NAMALWA (cell line): ENCODE measurements around the gene CD63.

Experiments
- DNase-seq: peaks from one replicate; pipeline ENCODE4 v3.0.0-alpha.2; 2015; ENCODE audit warnings: low spot score

Gene CD63

DNA sequence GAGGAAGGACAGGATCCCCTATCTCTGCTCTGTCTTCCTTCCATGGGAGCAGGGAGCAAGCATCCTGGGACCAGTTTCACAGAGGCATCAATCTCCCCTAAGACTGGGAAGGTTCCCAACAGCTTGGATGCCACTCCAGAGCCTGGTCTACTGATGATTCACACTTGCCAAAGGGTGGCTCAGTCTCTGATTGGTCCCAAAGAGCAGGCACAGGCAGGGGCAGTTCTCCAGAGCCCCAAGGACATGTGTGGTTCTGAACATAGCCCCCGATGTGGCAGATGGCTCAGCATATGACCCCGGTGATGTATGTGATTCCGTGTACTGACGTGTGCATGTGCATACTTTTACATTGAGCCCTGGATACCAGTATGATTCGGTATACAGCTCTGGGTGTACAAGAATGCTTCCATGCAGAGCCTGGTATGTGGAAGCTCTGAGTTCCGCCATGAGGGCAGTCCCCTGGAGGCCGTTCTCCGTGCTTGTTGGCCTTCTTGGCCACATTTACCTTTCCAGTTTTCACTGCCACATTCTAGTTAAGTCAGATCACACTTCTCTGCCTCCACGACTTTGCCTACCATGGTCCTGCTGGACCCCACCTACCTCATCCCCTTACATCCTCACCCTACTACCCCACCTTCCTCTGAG, 42.3 kb downstream of the CD63 start:
- no peak for DNase-seq

DNA sequence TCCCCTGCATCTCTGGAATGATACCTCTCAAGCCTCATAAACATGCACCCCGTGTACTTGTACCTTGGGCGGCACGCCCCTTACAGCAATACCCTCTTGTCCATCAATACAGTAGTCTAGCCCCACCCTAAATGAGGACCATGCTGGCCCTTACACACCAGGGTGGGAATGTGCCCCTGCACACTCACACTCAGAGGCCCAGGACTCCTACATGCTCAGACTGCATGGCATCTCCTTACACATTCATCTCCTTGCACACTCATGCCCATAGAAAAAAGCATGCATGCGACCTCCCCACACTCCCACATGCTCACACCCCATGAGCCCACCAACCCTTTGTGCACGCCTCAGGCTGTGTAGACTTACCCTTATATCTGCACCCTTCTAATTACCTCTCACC, 43.1 kb downstream of the CD63 start:
- no peak for DNase-seq

DNA sequence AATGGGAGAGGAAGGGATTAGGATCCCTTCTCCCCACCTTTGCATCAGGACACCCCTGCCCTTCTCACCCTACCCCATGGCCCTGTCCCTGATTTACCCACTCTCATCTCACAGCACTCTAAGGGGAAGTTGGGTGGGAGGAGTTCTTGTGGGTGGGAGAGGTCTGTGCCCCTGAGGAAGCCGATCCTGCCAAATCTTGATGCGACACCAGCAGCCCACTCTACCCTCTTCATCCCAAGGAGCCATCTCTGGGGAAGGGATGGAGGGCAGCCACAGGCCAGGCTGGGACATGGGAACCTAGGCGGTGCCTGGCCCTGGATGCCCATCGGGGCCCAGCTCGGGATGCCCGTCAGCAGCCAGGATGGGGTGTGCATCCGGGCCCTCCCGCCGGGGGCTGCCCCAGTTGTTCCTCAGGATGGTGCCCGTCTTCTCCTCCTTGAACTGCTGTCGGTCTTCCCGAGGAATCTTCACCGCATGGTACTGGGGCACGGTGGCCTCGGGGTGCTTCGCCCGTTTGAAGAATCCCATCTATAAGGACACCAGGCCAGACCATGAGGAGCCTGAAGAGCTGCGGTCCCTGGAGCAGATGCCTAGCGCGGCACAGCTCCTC, 43.9 kb downstream of the CD63 start:
- no peak for DNase-seq

DNA sequence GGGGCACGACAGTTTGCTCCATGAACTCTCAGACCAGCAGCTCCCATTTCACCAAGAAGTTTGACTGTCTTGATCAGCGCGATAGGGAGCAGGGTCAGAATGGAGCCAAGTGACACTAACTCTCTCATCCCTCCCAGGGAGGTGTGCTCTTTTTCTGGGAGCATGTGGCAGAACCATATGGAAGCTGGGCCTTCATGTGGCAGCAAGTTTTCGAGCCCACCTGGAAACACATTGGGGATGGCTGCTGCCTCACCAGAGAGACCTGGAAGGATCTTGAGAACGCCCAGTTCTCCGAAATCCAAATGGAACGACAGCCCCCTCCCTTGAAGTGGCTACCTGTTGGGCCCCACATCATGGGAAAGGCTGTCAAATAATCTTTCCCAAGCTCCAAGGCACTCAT, 45.1 kb downstream of the CD63 start:
- DNase-seq: no peak

DNA sequence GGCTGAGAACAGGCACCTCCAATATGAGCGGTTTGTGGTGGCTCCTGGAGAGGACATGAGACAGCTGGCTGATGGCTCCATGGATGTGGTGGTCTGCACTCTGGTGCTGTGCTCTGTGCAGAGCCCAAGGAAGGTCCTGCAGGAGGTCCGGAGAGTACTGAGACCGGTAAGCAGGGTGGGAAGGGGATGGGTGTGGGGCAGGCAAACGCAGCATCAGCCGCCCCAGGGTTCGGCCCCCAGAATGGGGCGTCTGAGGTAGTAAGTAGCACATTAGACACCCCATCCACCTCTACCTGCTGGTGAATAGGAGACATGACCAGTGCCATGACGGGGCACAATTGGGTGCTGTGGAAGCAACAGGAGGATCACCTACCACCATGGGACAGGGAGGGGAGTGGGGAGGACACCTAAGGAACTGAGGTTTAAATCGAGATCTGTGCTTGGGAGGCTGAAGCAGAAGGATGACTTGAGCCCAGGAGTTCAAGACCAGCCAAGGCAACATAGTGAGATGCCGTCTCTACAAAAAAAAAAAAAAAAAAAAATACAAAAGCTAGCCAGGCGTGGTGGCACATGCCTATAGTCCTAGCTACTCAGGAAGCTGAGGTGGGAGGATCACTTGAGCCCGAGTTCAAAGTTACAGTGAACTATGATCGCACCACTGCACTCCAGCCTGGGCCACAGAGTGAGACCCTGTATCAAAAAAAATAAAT, 46.6 kb downstream of the CD63 start:
- DNase-seq: no peak

DNA sequence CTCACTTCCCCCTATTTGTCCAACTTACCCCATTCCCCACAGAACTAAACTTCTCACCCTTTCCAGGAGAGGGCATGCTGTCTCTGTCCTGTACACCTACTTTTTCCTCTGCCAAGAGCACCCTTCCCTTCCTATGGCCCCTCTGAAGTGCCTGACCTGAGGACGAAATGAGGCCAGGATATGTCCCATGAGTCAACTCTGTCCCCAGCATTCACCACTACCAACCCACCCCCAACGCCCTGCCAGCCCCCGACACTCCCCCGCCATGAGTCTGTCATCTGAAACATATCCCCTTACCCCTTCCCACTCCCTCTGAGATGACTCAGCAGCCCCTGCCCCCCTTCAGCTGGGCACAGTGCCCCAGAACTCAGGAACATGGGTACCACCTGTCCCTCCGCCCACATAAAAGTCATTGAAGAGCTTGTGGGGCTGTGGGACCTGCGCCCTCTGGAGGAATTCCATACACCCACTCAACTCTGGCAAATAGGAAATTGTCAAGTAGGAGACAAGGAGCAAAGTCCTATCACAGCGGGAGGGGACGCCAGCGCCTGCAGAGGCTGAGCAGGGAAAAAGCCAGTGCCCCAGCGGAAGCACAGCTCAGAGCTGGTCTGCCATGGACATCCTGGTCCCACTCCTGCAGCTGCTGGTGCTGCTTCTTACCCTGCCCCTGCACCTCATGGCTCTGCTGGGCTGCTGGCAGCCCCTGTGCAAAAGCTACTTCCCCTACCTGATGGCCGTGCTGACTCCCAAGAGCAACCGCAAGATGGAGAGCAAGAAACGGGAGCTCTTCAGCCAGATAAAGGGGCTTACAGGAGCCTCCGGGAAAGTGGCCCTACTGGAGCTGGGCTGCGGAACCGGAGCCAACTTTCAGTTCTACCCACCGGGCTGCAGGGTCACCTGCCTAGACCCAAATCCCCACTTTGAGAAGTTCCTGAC, 47.4 kb downstream of the CD63 start:
- DNase-seq: no peak

DNA sequence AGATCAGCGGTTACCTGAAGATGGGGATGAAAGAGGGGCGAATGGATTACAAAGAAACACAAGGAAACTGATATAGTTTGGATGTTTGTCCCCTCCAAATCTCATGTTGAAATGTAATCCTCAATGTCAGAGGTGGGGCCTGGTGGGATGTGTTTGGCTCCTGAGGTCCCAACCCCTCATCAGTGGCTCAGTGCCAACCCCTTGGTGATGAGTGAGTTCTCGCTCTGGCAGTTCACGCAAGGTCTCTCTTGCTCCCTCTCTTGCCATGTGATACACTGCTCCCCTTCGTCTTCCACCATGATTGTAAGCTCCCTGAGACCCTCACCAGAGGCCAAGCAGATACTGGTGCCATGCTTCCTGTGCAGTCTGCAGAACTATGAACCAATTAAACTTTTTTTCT, 49.1 kb downstream of the CD63 start:
- DNase-seq: no peak

DNA sequence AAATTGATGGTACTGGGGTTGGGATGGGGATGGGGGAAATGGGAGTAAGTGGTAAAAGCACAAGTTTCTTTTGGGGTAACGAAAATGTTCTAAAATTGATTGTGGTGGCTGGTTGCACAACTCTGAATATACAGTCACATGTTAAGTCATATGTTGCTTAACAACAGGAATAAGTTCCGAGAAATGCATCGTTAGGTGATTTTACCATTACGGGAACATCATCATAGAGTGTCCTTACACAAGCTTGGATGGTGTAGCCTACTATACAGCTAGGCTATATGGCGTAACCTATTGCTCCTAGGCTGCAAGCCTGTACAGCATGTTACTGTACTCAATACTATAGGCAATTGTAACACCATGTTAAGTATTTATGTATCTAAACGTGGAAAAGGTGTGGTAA, 52.1 kb downstream of the CD63 start:
- DNase-seq: no peak

DNA sequence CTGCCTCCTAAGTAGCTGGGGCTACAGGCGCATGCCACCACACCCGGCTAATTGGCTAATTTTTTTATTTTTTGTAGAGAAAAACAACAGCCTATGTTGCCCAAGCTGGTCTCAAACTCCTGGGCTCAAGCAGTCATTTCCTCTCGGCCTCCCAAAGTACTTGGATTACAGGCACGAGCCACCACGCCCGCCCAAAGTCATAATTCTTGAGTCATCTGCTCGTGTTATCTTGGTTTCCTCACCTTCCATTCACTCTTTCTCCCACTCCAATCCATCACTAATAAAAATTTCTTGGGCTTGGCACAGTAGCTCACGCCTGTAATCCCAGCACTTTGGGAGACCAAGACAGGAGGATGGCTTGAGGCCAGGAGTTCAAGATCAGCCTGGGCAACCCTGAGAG, 53.1 kb downstream of the CD63 start:
- no peak for DNase-seq
